Glutamatergic neuron (in vitro differentiated cells): ENCODE measurements around the gene BZW2. TPM values are rescaled to one million over a fixed set of nuclear protein-coding genes. Genes with fewer than 3 reads are reported as not detected.
"Not testable (repeated sequence)": the region's sequence is repeated elsewhere in the genome, so short reads cannot be mapped to it uniquely, and the experiment has no call there.

Experiments used
- DNase-seq: peaks from one replicate; pipeline ENCODE4 v3.0.0; 2022
- H3K27ac Mint-ChIP-seq: one replicate; pipeline ENCODE4 v1.8.0; 2020; ENCODE audit warnings: mild to moderate bottlenecking, mixed read lengths, inconsistent platforms; ENCODE audit not compliant: unreplicated experiment
- H3K27me3 Mint-ChIP-seq: one replicate; pipeline ENCODE4 v1.8.0; 2020; ENCODE audit warnings: mild to moderate bottlenecking, moderate library complexity, mixed read lengths, inconsistent platforms; ENCODE audit not compliant: unreplicated experiment
- H3K36me3 Mint-ChIP-seq: one replicate; pipeline ENCODE4 v1.8.0; 2020; ENCODE audit warnings: mild to moderate bottlenecking, mixed read lengths, inconsistent platforms; ENCODE audit not compliant: unreplicated experiment
- H3K4me1 Mint-ChIP-seq: one replicate; pipeline ENCODE4 v1.8.0; 2020; ENCODE audit warnings: mild to moderate bottlenecking, low read depth, mixed read lengths, inconsistent platforms; ENCODE audit not compliant: unreplicated experiment
- H3K4me3 Mint-ChIP-seq: one replicate; pipeline ENCODE4 v1.8.0; 2020; ENCODE audit warnings: mild to moderate bottlenecking, mixed read lengths, inconsistent platforms; ENCODE audit not compliant: unreplicated experiment
- H3K9me3 Mint-ChIP-seq: one replicate; pipeline ENCODE4 v1.8.0; 2020; ENCODE audit warnings: mild to moderate bottlenecking, moderate library complexity, mixed read lengths, inconsistent platforms; ENCODE audit not compliant: unreplicated experiment
- CTCF ChIP-seq: fragments of 200-600 bp; sonication (generic); IDR thresholded peaks from one replicate; pipeline ENCODE4 v1.5.0; 2021; ENCODE audit not compliant: partially characterized antibody, unreplicated experiment
- total RNA-seq: library from RNA; stranded (reverse); fragmentation: NEBNext Ultra II Directional; extraction: Animal tissue kit (Norgen Biotek cat#: 25700); gene quantifications from one replicate; pipeline ENCODE4 v1.2.1, GENCODE V29; 2021; ENCODE audit not compliant: unreplicated experiment

Gene BZW2
- total RNA-seq, 1 donor from 2014 or later, result 86.7 TPM

- DNase-seq, result no peak
- Mint-ChIP-seq H3K27me3 (no peaks in the 10 kb centered on the region), H3K4me1 (peaks cover 7% of the 10 kb centered on the region), H3K9me3 (no peaks in the 10 kb centered on the region), H3K4me3 (no peak overlapping the region), H3K36me3 (no peaks in the 10 kb centered on the region), H3K27ac (no peak overlapping the region)
- no peak for TF ChIP-seq CTCF
Measured at GRCh38 chr7:16670021-16670420, 24.0 kb downstream of the BZW2 start.

GRCh38 chr7:16670731-16671344 lies 24.9 kb downstream of the BZW2 start:
- Mint-ChIP-seq H3K27ac (no peak overlapping the region), H3K9me3 (no peaks in the 10 kb centered on the region), H3K36me3 (no peaks in the 10 kb centered on the region), H3K27me3 (no peaks in the 10 kb centered on the region), H3K4me3 (no peak overlapping the region), H3K4me1 (peaks cover 7% of the 10 kb centered on the region)
- no peak for DNase-seq
- no peak for TF ChIP-seq CTCF

- TF ChIP-seq CTCF, result no peak
- no peaks in the 10 kb centered on the region for H3K9me3 Mint-ChIP-seq
- H3K27me3 Mint-ChIP-seq, result no peaks in the 10 kb centered on the region
- no peak overlapping the region for H3K4me3 Mint-ChIP-seq
- H3K36me3 Mint-ChIP-seq, result no peaks in the 10 kb centered on the region
- DNase-seq, result no peak
- H3K27ac Mint-ChIP-seq, result no peak overlapping the region
- H3K4me1 Mint-ChIP-seq, result peaks cover 7% of the 10 kb centered on the region
Measured at GRCh38 chr7:16671811-16672210, 25.8 kb downstream of the BZW2 start.

GRCh38 chr7:16675277-16675676 lies 29.3 kb downstream of the BZW2 start:
- Mint-ChIP-seq H3K4me1 (peaks cover 4% of the 10 kb centered on the region), H3K27me3 (no peaks in the 10 kb centered on the region), H3K36me3 (no peaks in the 10 kb centered on the region), H3K27ac (no peak overlapping the region), H3K4me3 (no peak overlapping the region), H3K9me3 (no peaks in the 10 kb centered on the region)
- DNase-seq, result no peak
- TF ChIP-seq CTCF, result no peak

GRCh38 chr7:16677978-16678494 lies 32.1 kb downstream of the BZW2 start:
- Mint-ChIP-seq H3K4me1 (peaks cover 4% of the 10 kb centered on the region), H3K36me3 (no peaks in the 10 kb centered on the region), H3K4me3 (no peak overlapping the region), H3K27ac (no peak overlapping the region), H3K27me3 (no peaks in the 10 kb centered on the region), H3K9me3 (no peaks in the 10 kb centered on the region)
- TF ChIP-seq CTCF, result no peak
- no peak for DNase-seq

GRCh38 chr7:16678645-16679566 lies 32.9 kb downstream of the BZW2 start:
- not testable (repeated sequence) for H3K27ac Mint-ChIP-seq, H3K36me3 Mint-ChIP-seq, H3K4me3 Mint-ChIP-seq, H3K9me3 Mint-ChIP-seq, DNase-seq, H3K27me3 Mint-ChIP-seq, H3K4me1 Mint-ChIP-seq
